Measurements from ENCODE around the gene RSPH1.

Gene RSPH1

DNA sequence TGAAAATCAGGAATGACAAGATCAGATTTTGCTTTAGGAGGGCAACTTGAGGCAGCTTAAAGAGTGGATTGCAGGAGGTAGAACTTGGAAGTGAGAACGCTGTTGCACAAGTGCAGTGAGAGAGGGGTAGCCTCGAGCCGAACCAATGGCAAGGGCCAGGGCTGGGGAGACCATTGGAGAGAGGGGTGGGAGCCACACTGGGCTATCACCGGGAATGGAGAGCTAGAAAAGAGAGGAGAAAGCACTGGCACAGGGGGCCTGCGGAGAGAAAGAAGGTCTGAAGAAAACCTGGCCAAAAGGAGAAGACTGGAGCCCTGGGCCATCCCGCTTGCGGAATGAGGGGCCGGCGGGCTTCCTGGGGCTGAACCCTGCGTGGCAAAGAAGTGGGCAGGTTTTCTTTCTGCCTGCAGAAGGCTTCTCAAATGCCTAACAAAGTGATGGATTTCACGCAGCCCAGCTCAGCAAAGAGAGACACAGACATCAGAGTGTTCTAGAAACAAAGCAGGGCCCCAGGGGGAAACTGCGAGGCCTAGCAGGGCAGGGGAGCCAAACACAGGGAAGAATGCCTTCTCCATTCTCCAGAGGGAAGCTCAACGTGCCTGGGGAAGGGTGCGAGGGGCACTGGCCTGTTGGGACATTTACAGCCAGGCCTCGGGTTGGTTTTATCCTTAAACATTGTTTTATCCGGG lies 16.5 kb upstream of the RSPH1 start:
- DNase-seq = no peak

DNA sequence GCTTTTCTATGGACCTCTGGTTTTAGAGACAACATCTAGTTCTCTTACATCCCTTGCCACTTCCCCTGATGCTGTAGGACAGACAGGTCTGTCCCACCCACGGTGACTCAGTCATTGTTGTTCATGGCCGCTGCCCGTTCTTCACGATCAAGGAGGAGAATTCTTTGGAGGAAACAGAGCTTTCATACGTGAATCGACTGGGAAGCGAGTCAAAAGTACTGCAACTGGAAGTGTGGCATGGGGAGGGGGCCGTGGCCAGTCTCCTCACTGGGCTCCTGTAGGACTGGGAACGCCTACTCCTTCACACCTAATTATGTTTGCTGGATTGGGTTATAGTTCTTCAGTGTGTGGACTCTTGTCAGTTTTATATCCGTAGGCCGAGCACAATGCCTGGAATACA lies 13.2 kb upstream of the RSPH1 start:
- no peak for DNase-seq

DNA sequence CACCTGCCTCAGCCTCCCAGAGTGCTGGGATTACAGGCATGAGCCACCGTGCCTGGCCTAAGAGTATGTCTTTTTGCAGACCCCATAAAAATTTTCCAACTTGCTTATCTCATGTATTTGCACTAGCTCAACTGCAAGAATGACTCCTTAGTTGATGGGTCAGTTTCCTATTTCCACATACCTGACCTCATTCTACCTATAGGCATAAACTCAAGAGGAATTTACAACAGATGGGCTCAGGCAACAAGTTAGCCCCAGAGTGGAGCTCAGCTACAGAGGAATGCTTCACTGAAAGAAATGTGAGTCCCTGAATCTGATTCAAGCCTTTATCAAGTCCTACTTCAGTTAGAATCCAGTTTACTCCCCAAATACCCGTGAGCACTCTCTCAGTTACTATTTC lies 12.3 kb upstream of the RSPH1 start:
- no peak for DNase-seq

DNA sequence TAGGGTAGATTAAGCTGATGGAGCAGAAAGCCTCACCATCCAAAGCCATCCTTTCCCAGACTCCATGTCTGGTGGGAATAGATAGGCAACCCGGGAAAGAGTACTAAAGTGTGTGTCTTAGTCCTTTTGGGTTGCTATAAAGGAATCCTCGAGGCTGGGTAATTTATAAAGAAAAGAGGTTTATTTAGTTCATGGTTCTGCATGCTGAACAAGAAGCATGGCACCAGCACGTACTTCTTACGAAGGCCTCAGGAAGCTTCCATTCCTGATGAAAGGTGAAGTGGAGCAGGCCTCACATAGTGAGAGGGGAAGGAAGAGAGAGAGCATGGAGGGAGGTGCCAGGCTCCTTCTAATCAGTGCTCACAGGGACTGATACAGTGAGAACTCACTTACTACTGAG lies 11.4 kb upstream of the RSPH1 start:
- no peak for DNase-seq

DNA sequence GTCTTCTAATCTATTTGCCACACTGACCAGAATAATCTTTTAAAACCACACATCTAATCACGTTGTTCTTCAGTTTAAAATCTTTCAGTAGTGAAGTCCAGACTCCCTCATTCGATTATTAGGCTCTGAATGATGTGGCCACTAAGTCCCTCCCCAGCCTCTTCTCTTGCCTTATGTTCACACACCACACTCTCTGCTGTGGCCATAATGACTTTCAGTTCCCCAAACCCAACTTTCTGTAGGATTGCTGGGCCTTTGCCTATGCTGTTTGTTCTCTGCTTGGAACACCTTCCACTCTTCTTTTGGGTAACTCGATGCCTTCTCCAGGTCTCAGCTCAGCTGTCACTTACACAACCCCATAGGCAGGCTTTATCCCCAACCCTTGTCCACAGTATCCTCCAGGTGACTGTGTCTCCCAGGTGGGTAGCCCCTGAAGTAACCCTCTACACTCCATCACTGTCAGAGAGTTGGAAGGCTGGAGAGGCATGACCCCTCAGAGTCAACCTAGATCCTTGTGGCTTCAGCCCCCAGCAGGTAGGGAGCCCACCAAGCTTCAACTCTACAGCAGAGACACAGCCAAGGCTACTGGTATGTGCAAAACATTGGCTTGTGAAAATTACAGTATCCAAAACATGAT lies 9.2 kb upstream of the RSPH1 start:
- no peak for DNase-seq

DNA sequence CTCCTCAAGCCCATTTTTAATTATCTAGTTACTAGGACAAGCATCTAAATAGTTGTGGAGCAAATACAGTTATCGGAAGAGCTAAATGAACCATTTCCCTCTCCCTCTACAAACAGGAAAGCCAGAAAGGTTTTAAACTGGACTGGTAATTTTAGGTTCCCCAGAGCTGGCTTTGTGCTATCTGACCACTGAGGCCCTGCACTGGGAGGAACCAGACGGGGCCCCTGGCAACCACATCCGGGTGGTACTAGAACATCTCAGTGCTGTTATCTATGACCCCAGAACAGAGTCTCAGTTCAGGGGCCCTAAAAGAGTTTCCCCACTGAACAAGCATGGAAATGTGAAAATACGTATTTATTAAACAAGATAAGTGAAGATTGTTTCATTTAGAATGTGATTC lies 7.7 kb upstream of the RSPH1 start:
- DNase-seq = no peak

DNA sequence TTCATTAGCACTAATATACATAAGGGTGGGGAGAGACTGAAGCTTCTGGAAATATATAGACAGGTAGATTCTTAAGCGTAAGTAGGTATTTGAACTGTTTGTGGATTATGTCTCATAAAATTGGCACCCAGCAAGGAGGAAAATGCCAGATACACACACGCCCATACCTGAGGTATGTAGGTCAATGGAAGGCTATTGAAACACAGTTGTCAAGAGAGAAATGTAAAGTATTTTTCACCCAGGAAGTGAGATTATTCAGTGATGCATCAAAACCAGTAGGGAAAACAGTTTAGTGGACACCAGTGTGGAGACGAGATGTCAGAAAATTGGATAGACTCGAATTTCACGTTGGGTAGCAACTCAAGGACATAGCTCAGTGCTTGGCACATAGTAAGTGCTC lies 4.7 kb upstream of the RSPH1 start:
- DNase-seq = no peak

DNA sequence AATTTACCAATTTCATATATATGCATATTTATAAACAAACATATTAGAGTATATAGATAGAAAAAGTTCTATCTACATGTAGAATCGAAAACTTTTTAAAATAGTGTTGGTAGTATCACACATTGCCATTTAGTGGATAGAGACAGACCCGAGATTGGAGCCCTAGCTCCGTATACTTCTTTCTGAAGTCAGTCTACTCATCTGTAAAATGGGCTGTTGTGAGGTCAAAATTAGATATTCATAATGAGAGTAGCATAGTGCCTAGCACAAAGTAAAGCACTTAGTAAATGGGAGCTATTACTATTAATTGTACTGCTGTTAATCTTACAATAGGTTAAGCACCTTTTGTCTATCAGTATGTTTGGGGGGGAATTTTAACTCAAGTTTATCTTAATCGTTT lies 4.2 kb upstream of the RSPH1 start:
- no peak for DNase-seq

DNA sequence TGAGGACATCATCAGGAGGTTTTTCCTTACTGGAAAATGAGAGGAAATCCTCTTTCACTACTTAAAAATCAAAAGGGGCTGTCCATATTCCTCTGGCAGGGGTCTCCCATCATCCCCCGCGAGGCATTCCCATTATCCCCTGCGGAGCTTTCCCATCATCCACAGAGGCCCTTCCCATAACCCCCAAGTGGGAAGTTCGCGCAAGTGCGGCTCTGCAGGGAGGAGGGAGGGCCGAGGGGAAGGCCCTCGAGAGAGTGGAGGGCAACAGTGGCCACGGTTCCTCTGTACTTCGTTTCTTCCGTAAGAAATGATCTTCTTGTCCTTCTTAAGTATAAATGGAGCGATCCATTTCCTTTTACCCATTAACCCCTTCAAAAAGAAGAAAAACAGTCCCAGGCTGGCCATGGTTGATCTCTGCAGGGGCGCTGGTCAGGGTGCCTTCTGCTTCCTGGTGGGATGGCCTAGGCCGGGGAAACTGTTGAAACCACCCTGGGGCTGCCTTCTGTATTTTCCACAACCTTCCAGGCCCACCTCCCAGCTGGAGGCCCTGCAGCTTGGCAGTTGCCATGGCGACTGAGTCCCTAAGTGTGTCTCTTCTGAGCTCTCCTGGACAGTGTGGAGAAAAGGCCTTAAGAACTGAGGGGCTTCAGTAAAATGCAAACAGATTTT lies 3.6 kb upstream of the RSPH1 start:
- DNase-seq = peak; percentile 9

DNA sequence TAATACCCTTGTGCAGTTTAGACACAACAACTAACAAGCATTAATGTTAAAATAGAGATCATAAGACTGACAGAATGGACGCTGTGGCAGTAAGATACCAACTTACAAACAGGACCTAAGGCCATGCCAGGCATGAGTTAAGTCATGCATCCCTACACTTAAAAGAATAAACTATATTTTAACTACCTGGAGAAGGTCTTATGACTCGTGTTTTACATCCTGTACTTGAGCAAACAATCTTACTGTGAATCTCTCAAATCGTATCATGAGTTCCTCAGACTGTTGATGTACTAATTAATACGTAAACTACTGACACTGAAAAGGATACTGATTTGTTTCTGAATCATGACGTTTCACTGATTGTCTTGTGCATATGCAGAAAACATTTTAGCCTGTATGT lies 2.0 kb upstream of the RSPH1 start:
- DNase-seq = no peak

DNA sequence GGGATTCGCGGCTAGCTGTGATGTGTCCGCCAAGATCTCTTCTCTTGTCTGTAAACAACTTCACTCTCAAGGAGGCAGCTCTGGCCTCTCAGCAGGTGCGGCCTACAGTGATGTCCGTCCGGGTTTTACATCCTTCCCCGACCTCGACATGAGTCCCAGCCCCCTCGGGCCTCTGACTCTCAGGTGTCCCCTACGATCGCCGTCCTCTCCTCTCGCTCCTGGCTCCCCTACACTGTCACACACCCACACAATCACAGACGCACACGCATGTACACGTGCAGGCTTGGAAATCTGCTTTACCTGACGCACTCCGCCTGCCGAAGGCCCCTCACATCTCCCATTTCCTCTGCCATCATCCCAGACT lies 797 bp upstream of the RSPH1 start:
- no peak for DNase-seq

DNA sequence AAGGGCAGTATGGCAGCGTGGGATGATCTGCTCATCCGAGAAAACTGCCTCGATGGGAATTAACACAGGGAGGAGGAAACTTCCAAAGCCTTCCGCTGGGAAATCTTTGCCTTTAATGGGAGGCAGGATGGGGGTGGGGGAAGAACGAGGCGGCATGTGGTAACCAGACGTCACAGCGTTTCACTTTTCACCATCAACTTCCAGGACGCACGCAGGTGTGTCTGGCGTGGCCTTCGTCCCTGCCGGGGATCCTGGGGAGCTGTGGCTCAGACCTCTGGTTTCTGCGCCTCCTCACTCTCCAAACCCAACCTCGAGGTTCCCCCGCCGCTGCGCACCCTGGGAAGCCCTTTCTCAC lies 282 bp downstream of the RSPH1 start:
- DNase-seq = peak; percentile 27

DNA sequence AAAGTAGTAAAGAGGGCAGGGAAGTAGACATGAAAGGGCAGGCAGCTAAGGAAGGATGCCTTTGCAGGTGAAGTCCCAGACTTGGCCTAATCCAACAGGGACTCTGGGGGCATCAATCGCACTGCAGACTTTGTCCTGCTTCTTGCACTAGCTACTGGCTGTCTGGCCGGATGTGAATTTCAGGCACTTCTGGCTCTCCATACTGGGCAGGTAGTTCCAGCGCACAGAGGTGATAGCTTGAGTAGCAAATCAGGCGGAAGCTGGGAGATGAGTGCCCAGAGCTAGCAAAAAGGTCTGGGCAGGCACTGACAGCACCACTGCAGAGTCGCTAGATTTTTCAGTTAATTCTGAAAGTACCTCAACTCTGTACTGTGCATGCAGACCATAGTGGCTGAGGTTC lies 997 bp downstream of the RSPH1 start:
- DNase-seq = no peak

DNA sequence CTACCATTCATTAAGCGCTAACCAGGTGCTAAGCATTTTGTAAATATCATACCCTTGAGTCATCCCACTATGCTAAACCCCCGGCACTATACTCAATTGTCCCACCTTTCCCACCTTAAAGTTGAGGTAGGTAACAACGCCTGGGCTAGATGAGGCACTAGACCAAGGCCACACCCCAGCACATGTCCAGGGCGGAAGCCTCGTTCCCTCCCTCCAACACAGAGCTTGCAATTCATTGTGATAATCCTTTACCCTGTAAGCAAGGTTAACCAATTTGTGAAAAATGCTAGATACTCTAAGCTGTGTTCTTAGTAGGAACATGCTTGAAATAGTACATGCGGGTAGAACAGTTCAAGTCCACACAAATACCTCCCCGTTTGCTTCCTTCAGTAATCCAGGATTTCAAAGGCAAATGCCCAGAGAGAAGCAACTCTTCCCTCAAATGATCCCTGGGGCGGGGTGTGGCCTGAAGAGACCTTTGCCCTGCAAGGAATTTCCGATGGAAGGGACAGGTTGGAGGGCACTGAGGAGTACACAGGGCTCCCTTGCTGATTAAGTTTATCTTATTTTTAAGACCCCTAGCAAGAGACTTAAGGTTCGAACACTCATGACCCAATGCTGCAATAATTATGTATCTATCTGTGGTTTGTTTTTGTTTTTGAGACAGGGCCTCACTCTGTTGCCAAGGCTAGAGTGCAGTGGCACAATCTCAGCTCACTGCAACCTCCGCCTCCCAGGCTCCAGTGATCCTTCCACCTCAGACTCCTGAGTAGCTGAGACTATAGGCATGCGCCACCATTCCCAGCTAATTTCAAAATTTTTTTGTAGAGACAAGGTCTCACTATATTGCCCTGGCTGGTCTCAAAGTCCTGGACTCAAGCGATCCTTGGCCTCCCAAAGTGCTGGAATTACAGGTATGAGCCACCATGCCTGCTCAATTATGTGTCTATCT lies 2.6 kb downstream of the RSPH1 start:
- no peak for DNase-seq

DNA sequence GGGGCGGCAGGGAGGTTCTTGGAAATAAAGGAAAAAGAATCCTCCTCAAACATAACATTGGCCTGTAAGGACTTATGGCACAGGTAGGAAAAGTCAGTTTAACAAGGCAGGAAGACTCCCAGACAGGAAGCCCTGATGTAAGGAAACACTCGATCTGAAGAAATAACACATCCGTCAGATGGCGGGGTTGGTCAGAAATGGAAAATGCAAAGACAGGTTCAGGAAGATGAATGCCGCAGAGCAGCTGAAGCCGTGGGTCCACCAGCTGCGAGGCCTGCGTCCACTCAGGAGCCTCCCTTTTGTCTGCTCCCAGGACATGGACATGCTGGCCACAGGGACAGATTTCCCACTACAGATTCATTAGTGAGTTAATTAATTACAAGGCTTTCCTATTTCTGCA lies 3.8 kb downstream of the RSPH1 start:
- DNase-seq = no peak

DNA sequence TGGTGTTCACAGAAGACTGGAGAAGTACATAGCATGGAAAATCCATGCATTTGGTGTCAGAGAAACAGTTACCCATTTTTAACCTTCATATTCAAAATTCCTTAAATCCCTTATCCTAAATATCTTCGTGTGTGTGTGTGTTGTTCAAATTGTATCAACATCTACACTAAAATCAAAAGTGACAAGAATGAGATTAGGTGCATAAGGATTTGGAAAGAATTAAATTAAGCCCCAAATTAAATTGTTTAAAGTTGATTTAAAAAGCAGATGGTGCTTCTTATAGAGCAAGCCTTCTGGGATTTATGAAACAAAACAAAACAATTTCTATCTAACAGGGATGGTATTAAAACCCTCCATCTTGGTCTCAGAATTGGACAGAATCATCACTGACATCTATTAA lies 4.7 kb downstream of the RSPH1 start:
- DNase-seq = no peak

DNA sequence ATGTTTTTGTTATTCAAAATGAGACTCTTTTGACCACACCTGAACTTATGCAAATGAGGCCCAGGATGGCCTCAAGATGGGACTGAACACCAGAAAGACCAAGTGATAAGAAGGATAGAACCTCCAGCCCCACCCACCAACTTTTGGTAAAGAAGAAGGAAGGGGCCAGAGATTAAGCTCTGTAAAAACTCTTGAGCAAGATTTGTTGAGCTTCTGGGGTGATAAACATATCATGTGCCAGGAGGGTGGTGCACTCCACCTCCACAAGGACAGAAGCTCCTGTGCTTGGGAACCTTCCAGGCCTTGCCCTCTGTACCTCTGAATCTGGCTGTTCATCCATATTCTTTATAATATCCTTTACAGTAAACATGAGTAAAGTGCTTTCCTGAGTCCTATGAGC lies 5.3 kb downstream of the RSPH1 start:
- DNase-seq = no peak

DNA sequence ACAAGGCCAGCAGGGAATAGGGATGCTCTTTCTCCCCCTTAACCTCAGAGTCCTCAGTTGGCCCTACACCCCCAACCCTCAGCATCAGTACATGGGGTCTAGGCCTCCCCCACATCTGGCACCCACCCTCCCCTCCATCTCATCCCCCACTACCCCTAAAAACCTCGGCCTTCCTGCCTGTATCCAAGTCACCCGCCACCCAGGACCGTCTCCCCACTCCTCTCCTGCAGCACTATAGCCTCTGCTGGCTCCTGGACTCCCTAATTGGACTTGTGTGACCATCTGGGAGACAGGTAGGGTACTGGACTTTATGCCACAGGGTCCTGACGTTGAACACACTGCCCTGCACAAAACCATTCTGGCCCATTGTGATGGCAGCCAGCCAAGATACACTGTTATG lies 6.0 kb downstream of the RSPH1 start:
- DNase-seq = no peak

DNA sequence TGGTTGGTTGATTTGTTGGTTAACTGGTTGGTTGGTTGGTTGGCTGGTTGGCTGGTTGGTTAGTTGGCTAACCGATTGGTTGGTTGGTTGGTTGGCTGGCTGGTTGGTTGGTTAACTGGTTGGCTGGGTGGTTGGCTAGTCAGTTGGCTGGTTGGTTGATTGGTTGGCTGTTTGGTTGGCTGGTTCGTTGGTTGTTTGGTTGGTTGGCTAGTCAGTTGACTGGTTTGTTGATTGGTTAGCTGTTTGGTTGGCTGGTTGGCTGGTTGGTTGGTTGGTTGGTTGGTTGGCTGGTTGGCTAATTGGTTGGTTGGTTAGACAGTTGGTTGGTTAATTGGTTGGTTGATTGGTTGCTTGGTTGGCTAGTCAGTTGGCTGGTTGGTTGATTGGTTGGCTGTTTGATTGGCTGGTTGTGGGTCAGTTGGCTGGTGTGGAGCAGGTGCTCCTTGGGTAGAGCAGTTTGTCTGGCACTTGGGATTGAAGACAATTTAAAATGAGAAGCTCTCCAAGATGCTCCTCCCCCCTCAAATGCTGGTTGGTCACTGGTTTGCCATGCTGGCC lies 6.9 kb downstream of the RSPH1 start:
- no peak for DNase-seq

DNA sequence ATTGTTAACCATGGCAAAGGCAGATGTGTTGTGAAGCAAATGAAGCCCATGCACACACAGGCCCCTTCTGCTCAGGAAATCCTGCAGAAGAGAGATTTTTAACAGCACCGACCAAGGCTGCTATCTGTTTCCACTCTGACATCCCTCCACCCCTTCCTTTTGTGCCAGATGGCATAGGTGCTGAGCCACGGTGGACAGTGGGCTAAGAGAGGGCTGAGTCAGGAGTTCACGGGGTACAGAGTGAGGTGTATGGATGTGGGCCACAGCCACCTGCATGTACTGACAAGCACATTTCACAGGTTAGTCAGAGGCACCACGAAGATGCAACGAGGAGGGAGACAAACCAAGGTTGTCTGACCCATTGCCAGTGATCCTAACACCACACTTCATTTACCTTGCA lies 9.5 kb downstream of the RSPH1 start:
- no peak for DNase-seq

DNA sequence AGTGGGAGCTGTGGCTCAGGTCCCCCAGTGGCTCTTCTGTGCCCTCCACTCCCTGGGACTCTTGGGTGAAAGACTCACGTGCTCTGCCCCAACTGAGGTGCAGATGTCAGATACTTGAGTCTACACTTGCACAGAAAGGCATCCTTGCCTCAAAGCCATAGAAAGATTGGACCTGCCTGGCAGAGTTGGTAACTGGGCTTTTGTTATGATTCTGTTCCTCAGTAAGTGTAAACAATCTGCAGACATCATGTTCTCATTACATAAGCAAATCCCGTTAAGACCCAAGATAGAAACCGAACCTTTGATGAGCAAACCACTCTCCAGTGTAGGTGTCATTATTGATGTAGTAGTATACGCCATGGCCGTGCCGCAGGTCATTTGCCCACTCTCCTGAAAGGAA lies 10.0 kb downstream of the RSPH1 start:
- DNase-seq = no peak

DNA sequence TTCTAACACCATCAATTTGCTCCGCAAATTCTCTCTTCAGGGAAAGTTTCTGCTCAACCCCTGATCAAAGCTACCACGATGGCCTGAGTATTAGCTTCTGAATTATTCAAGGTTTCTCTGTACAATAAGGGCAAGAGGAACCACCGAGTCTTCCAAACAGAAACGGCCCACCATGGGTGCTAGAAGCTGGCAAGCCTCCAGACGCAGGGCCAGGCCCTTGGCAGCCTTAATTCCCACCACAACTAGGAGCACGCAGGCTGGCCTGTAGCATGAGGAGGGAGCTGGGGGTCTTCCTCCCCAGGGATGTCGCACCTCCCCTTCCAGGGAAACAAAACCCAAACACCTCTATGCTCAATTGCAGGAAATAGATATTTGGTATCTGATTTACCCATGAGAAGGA lies 11.1 kb downstream of the RSPH1 start:
- no peak for DNase-seq

DNA sequence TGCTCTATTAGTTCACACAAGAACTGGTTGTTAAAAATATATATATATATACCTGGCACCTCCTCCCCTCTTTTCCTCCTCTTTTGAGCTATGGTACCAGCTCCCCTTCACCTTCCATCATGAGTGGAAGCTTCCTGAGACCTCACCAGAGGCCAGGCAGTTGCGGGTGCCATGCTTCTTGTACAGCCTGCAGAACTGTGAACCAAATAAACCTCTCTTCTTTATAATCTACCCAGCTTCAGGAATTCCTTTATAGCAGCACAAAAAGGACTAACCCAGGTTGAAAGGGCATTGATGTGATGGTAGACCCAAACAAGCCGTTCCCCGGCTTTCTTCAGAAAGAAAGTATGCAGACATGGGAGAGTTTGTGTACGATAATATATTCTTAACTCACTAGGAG lies 14.9 kb downstream of the RSPH1 start:
- no peak for DNase-seq

Measured in COR-L47 (cell line).